SIG-M5 treated with dmso at 0.1 percent for 504 hours (cell line): Measurements from ENCODE around the gene STUB1.

Source experiments
- DNase-seq: peaks from one replicate; lab custom pipeline; 2025; ENCODE audit not compliant: unreplicated experiment; lab: John Stamatoyannopoulos, UW

Gene STUB1

GRCh38 chr16:711084-711483 is 30.9 kb downstream of the STUB1 start:
- no peak for DNase-seq

GRCh38 chr16:711548-712320 is 31.5 kb downstream of the STUB1 start:
- DNase-seq: peak; percentile 39

GRCh38 chr16:712740-713250 is 32.6 kb downstream of the STUB1 start:
- peak; percentile 48 for DNase-seq

DNA sequence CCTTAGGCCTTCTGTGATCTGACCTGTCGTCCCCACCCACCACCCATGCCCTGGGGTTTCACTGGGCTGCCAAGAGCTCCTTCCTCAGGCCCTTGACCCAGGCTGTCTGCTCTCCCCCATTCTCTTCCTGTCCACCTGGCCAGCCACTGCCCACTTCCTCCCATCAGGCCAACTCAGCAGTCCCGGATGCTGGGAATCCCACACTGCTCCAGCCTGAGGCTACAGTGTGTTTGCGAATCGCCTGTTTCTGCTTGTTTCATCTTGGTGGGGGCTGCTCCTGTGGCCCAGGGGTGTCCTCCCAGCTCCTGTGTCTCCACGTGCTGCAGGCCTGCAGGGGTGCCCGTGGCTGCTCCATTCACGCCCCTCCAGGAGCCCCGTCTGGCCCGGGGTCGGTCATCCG is 33.9 kb downstream of the STUB1 start:
- DNase-seq: no peak

GRCh38 chr16:714558-715476 is 34.6 kb downstream of the STUB1 start, which contains the start of gene METRN:
Gene METRN (plus strand): TSS chr16:715118. CDS start chr16:715290, 172 bp downstream.
- peak; percentile 73 for DNase-seq

DNA sequence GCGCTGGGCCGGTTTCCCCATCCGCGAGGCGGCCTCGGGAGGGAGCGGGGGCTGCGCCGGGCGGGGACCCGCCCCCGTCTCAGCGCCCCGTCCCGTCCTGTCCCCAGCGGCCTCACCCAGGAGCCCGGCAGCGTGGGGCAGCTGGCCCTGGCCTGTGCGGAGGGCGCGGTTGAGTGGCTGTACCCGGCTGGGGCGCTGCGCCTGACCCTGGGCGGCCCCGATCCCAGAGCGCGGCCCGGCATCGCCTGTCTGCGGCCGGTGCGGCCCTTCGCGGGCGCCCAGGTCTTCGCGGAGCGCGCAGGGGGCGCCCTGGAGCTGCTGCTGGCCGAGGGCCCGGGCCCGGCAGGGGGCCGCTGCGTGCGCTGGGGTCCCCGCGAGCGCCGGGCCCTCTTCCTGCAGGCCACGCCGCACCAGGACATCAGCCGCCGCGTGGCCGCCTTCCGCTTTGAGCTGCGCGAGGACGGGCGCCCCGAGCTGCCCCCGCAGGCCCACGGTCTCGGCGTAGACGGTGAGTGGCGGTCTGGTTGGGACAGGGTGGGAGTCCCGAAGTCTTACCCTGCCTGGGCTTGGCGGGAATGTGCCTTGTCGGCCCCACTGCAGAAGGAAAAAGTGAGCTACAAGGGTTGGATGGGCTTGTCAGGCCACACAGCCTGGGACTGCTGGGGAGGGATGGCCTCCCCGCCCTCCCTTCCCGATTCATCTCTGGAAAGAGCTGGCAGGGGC is 35.4 kb downstream of the STUB1 start:
- no peak for DNase-seq

DNA sequence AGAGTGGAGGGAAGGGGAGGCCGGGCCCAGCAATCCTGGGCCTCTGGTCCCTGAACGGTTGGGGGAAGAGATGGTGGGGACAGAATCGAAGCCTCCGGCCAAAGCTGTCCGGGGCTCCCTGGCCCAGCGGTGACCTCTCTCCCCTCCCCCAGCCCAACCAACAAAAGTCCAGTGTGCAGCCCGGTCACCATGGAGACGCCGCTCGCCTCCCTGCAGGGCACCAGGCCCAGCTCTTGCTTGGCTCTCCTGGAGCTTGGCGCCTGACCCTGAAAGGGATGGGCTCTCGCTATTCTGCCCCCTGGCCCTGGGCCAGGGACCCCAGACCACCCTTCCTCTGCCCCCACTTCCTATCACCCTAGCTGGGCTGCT is 36.0 kb downstream of the STUB1 start:
- DNase-seq: no peak

GRCh38 chr16:716768-717325 is 36.6 kb downstream of the STUB1 start:
- no peak for DNase-seq

DNA sequence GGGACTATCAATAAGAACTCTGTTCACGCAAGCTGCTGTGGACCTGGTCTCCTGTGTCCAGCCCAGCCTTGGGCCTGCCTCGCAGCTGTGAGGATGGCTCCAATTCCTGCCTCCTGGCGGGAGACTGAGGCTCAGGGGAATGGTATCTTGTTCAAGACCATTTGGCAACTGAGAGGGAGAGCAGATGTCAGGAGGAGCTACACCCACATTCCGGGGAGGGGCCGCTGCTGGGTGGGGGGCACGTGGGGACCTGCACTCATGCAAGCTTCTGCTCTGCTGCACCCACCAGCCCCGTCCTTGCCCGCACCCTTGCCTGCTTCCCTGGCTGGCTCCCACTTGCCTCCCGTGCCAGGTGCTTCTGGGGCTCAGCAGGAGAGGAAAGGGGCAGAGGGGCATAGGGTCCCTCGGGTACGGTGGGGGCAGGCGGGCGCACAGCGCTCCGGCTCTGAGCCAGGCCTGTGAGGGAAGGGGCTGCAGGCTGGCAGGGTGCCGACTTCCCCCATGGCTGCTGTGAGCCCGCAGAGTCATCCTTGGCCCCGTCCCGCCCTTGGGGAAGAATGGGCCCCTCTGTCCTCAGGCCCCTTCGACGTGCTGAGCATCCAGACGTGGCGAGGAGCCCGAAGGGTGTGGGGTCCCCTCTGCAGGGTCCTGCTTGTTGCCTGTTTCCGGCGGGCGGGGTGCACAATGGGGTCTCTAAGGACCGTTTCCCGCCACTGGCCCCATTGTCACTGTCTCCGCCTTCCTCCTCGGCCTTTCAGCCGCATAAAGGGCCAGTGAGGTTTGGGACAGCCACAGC is 37.4 kb downstream of the STUB1 start:
- DNase-seq: no peak

DNA sequence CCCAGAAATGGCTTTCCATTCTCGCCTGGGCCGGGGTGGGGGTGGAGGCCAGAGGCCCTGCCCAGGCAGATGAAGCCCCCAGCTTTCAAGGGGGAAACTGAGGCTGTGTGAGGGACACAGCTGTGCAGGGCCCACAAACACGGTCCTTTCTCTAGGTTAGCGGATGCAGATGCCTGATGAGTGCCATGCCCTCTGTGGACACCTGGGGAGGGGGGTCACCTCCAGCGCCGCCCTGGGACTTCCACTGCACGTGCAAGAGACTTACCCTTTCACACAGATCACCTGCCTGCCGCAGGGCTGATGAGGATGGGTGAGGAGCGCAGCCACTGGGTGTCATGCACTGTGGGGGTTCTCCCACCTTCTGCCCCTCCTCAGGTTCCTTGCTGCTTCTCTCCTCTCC is 38.2 kb downstream of the STUB1 start:
- no peak for DNase-seq

DNA sequence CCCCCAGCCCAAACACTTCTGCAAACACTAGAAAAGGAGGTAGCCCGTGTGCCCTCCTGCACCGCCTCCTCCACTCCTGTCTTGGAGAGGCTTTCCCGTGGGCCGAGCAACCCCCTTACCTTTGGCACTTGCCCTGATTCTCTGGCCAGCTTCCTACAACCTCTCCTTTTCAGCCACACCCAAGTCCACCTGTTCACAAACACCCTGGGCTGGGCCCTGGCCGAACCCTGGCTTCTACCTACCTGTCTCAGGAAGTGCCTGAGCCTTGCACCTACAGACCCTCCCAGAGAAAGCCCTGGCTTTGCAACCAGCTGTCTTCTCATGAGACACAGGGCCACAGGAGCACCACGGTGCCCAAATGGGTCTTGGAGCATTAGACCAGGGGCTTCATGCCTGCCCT is 38.7 kb downstream of the STUB1 start:
- DNase-seq: no peak

GRCh38 chr16:719815-720446 is 39.7 kb downstream of the STUB1 start:
- DNase-seq: peak; percentile 30

- DNase-seq: peak; percentile 68
Measured at GRCh38 chr16:720447-720989, 40.3 kb downstream of the STUB1 start.

GRCh38 chr16:720990-721764 is 41.0 kb downstream of the STUB1 start, which contains the start of gene ANTKMT:
Gene ANTKMT (plus strand): TSS chr16:721146. CDS start chr16:721275, 129 bp downstream.
- DNase-seq: peak; percentile 71

GRCh38 chr16:721765-722540 is 41.7 kb downstream of the STUB1 start:
- no peak for DNase-seq

DNA sequence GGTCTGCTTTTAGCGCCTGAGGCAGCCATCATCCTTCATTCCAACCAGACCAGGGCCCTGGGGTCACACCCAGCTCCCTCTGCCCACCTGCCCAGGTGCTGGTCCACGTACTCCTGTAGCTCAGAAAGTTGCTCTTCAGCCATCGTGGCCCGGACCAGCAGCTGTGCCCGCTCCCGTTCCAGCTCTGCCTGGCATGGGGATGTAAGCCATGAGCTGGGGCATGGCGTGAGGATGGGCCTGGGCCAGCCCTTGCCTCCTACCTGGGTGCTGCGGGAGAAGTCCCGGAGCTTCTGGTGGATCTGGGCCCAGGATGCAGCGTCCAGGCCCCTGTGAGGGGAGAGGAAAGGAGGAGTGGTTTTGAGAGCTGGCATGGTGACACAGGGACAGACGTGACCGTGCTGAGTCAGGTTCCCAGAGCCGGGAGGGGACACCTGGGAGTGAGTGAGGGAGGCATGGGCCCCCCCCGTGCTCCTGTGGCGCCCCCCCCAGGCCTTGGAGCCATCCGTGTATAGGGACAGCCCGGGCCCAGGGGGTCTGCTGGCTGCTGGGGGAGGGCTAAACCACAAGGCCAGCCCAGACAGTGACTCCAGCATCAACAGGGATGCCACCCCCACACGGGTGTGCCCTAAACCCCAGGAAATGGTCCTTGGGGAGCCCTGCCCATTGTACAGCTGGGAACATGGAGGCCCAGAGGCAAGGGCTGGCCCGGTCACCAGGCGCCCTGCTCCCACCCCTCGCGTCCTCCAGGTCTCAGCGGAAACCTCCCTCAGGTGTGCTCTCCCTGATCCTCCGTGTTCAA is 42.8 kb downstream of the STUB1 start:
- DNase-seq: no peak

DNA sequence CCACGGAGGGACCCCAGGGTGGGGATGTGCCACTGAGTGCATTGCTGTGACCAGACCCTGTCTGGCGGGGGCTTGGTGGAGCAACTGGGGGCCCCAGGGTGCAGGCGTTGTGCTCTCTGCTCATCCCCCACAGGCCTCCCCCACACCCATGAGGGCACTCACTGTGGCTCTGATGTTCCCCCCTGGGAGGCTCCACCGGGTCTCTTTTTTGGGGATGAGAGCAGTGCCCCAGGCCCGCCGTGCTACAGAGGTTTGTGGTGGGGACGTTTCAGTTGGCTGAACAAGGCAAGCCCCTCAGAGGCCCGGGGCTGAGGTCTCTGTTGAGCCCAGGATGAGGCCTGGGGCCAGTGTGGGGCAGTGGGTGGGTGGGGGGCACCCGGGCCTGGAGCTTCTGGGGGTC is 43.5 kb downstream of the STUB1 start:
- no peak for DNase-seq
